SU-DHL-6 (cell line): Measurements from ENCODE around the gene PDE6A.

Experiments
- H2AFZ ChIP-seq: fragments of 200-600 bp; sonication (generic); 2 replicates; pipeline ENCODE4 v1.6.1; 2014; ENCODE audit warnings: low read depth, mild to moderate bottlenecking, moderate library complexity, mixed read lengths, antibody characterized with exemption, low read length; ENCODE audit not compliant: severe bottlenecking
- H3F3A ChIP-seq: fragments of 200-600 bp; shearing (Covaris generic); 2 replicates; pipeline ENCODE4 v1.6.0; 2016; ENCODE audit warnings: antibody characterized with exemption, mild to moderate bottlenecking; ENCODE audit not compliant: insufficient read depth
- H3K27ac ChIP-seq: fragments of 200-600 bp; sonication (generic); 2 replicates; pipeline ENCODE4 v1.5.1; 2016; ENCODE audit warnings: low read depth, mild to moderate bottlenecking, low read length, moderate library complexity, mixed read lengths
- H3K27me3 ChIP-seq: fragments of 200-600 bp; sonication (generic), shearing (Covaris generic); 2 replicates; pipeline ENCODE4 v1.6.0; 2014; ENCODE audit warnings: mild to moderate bottlenecking, low read length
- H3K36me3 ChIP-seq: fragments of 200-600 bp; sonication (generic); 2 replicates; pipeline ENCODE4 v1.6.1; 2014; ENCODE audit warnings: mild to moderate bottlenecking, low read length, mixed read lengths
- H3K4me2 ChIP-seq: fragments of 300-600, 200-600 bp; shearing (Covaris generic), sonication (generic); 2 replicates; pipeline ENCODE4 v1.6.0; 2014; ENCODE audit warnings: low read length, low read depth, mild to moderate bottlenecking; ENCODE audit not compliant: poor library complexity, severe bottlenecking
- H3K4me3 ChIP-seq: fragments of 200-600 bp; sonication (generic); 2 replicates; pipeline ENCODE4 v1.5.1; 2014; ENCODE audit warnings: antibody characterized with exemption, low read length, mild to moderate bottlenecking, mixed read lengths; ENCODE audit not compliant: insufficient read depth, poor library complexity, severe bottlenecking
- H3K79me2 ChIP-seq: fragments of 200-600 bp; sonication (generic); 2 replicates; pipeline ENCODE4 v1.6.1; 2014; ENCODE audit warnings: mild to moderate bottlenecking, low read length, moderate library complexity; ENCODE audit not compliant: insufficient read depth
- H3K9ac ChIP-seq: fragments of 200-600 bp; sonication (generic); 2 replicates; pipeline ENCODE4 v1.7.0; 2014; ENCODE audit warnings: mild to moderate bottlenecking, low read length
- H3K9me2 ChIP-seq: fragments of 200-600 bp; sonication (generic); replicated peaks from 2 replicates; pipeline ENCODE4 v1.6.1; 2014; ENCODE audit warnings: low read length; ENCODE audit not compliant: insufficient read depth
- H3K9me3 ChIP-seq: fragments of 200-600 bp; sonication (generic); 2 replicates; pipeline ENCODE4 v1.6.1; 2014; ENCODE audit warnings: low read length, mixed read lengths; ENCODE audit not compliant: insufficient read depth
- H4K20me1 ChIP-seq: fragments of 200-600 bp; sonication (generic); 2 replicates; pipeline ENCODE4 v1.6.1; 2014; ENCODE audit warnings: low read depth, mild to moderate bottlenecking, antibody characterized with exemption, low read length, moderate library complexity, mixed read lengths
- CTCF ChIP-seq: fragments of 200-600 bp; sonication (generic); IDR thresholded peaks from one replicate; pipeline ENCODE4 v1.5.1; 2017; ENCODE audit warnings: antibody characterized with exemption, mild to moderate bottlenecking, low read length, moderate library complexity; ENCODE audit not compliant: insufficient read depth, poor library complexity, severe bottlenecking
- EZH2phosphoT487 ChIP-seq: fragments of 200-600 bp; sonication (generic), shearing (Covaris generic); conservative IDR thresholded peaks from 2 replicates; pipeline ENCODE4 v1.6.1; 2018; ENCODE audit warnings: mild to moderate bottlenecking, antibody characterized with exemption, low read length, moderate library complexity, mixed read lengths

Gene PDE6A

GRCh38 chr5:149810856-149811255 is 133.7 kb downstream of the PDE6A start:
- H3K79me2 ChIP-seq = peaks cover 3% of the 10 kb centered on the region; the same call in 1 of the 2 replicates

DNA sequence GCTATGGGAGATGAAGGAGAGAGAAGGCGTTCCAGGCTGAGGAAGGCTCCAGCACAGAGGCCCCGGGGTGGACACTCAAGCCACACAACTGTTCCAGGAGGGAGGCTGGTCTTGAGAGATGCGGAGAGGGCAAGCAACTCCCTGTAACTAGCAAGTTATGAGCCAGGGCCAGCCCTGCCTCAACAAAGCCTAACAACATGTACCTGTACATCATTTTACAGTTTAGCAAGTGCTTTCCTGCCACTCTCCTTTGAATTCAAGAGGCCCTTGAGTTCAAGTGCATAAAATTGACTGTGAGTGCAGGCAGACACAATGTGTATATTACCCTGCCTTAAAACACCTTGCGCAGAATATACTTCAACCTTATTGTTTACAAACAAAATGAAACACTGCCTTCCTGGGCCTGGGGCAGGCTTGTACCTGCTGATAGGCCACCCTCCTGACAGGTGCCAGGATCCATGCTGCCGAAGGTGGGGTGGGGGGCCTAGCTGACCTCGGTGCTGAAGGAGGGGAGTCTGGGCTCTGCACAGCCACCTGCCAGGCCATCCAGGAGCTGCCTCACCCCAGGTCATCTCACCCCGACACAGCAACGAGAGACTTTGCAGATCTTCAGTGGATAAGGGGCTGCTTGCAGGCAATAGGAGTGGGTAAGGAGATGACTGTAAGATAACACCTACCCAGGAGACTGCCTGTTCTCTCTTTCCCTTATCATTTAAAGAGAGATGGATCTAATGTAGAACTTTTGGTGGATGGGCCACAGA is 134.5 kb downstream of the PDE6A start:
- H4K20me1 ChIP-seq = no peaks in the 10 kb centered on the region
- H3K9me2 ChIP-seq = no peaks in the 10 kb centered on the region
- H3K4me3 ChIP-seq = no peak overlapping the region
- no peak overlapping the region for H3K9ac ChIP-seq
- H3K27ac ChIP-seq = no peak overlapping the region
- no peaks in the 10 kb centered on the region for H3K9me3 ChIP-seq
- peaks cover 4% of the 10 kb centered on the region; the same call in 1 of the 2 replicates for H3K79me2 ChIP-seq
- no peaks in the 10 kb centered on the region for H3K27me3 ChIP-seq
- H2AFZ ChIP-seq = no peak overlapping the region
- H3K4me2 ChIP-seq = no peak overlapping the region
- H3K36me3 ChIP-seq = no peaks in the 10 kb centered on the region
- TF ChIP-seq EZH2phosphoT487 (no peak), CTCF (no peak)
- H3F3A ChIP-seq = no peaks in the 10 kb centered on the region

More at GRCh38 chr5:149810856-149811255, 133.7 kb downstream of the PDE6A start:
- Histone ChIP-seq H3K4me2 (no peak overlapping the region), H3K27ac (no peak overlapping the region), H3K27me3 (no peaks in the 10 kb centered on the region), H2AFZ (no peak overlapping the region), H3K9me3 (no peaks in the 10 kb centered on the region), H3K9ac (no peak overlapping the region), H3K9me2 (no peaks in the 10 kb centered on the region), H3K4me3 (no peak overlapping the region), H3F3A (no peaks in the 10 kb centered on the region), H3K36me3 (no peaks in the 10 kb centered on the region), H4K20me1 (no peaks in the 10 kb centered on the region)
- no peak for TF ChIP-seq EZH2phosphoT487
- no peak for TF ChIP-seq CTCF

DNA sequence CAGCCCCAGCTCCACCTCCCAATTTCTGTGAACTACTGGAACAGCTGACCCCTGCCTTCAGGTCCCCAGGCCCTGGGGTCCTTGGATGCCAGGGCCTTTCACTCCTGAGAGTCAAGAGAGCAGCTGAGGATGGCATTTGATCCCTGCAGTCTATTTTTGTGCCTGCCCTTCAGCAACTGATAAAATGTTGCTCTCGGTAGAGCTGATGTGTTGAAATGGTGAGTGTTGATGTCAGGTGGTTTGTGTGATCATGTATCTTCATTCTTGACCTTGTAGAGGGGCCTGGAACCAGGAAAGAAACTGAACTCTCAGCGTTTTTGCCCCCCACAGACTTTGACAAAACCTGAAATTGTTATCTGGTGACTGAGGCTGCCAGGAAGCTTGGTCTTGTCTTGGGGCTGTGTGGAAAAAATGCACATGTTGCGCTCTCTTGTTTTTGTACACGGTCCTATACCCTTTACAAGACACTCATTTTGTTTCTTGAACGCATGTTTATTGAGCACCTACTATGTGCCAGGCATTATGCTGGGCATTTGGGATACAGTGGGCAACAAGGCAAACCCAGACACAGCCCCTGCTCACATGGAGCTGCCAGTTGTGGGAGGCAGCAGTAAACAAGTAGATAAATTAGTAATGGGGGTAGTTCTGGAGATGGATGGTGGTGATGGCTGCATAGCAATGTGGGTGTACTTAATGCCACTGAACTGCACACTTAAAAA is 136.2 kb downstream of the PDE6A start:
- Histone ChIP-seq H3K9ac (no peak overlapping the region), H2AFZ (no peak overlapping the region), H3K36me3 (no peaks in the 10 kb centered on the region), H3K4me3 (no peak overlapping the region), H3K27ac (no peak overlapping the region), H4K20me1 (no peaks in the 10 kb centered on the region), H3K79me2 (peaks cover 7% of the 10 kb centered on the region; the same call in 1 of the 2 replicates), H3K9me3 (no peaks in the 10 kb centered on the region), H3K9me2 (no peaks in the 10 kb centered on the region), H3K27me3 (no peaks in the 10 kb centered on the region), H3F3A (no peaks in the 10 kb centered on the region), H3K4me2 (no peak overlapping the region)
- TF ChIP-seq CTCF = no peak
- TF ChIP-seq EZH2phosphoT487 = no peak
